Measurements from ENCODE around the gene EREG.
"Not testable (repeated sequence)": the region's sequence is repeated elsewhere in the genome, so short reads cannot be mapped to it uniquely, and the experiment has no call there.

Gene EREG, protein sequence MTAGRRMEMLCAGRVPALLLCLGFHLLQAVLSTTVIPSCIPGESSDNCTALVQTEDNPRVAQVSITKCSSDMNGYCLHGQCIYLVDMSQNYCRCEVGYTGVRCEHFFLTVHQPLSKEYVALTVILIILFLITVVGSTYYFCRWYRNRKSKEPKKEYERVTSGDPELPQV

DNA sequence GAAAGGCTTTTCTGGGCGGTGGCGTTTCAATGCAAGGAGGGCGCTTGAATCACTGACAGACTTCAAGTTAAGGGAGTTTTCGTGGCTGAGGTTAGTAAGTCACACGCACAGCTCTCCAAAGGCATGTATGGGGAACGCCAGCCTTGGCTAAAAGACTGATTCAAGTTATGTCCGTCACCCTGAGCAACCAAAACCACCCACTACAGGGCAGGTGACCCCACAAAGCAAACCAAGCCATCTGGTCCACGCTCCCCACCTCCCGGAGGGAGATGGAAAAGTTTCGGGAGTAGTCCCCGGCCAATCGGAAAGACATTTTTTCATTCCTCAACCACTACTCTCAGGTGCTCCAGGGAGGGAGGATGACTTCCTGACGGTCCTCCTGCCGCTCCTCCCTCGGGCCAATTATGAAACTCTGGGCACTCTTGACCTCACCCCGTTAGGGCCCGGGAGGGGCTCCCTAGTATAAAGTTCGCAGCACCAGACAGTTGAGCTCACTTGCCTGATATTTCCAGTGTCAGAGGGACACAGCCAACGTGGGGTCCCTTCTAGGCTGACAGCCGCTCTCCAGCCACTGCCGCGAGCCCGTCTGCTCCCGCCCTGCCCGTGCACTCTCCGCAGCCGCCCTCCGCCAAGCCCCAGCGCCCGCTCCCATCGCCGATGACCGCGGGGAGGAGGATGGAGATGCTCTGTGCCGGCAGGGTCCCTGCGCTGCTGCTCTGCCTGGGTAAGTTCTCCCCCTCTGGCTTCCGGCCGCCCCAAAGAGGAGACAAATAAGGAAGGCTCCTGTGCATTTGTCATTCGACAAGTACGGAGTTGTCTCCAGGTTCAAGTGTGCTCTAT lies at the start of gene EREG:
Gene EREG, plus strand, starts transcription at position 494 of the 840 bp plus-strand sequence. Its CDS starts 164 bp downstream, at position 658.
- DNase-seq (ENCODE audit: low read depth): peak; percentile 68

DNA sequence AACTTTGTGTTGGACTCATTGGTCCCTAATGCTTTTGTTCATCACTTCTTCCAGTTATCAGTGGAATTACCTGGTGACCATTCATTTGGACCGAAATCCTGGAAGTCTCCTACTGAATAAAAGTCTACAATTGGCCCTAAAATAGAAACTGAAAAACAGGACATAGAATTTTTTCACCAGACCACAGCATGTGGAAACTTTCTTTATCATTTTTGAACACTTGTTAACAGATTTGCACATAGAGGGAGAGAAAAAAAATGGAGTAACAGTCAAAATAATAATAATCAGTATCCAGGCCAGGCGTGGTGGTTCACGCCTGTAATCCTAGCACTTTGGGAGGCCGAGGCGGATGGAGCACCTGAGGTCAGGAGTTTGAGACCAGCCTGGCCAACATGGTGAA lies 49.6 kb upstream of the EREG start:
- DNase-seq (ENCODE audit: low read depth): no peak

DNA sequence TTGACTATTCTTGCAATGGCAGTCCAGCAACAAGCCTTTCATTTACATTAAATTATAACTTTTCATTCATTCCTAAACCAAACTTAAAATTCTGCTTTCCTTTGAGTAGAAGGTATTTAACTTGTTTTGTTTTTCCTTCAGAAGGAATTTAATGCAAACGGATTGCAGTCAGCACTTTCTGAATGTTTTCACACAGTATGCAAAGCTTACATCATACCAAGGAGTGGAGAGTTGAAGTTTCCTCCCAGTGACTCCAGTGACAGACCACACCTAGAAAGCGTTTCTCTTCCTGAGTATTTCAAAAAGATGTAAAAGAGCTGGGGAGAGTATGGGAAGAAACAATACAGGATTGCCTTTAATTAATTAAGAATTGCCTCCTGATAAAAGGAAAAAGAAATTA lies 48.5 kb upstream of the EREG start:
- DNase-seq (ENCODE audit: low read depth): no peak

DNA sequence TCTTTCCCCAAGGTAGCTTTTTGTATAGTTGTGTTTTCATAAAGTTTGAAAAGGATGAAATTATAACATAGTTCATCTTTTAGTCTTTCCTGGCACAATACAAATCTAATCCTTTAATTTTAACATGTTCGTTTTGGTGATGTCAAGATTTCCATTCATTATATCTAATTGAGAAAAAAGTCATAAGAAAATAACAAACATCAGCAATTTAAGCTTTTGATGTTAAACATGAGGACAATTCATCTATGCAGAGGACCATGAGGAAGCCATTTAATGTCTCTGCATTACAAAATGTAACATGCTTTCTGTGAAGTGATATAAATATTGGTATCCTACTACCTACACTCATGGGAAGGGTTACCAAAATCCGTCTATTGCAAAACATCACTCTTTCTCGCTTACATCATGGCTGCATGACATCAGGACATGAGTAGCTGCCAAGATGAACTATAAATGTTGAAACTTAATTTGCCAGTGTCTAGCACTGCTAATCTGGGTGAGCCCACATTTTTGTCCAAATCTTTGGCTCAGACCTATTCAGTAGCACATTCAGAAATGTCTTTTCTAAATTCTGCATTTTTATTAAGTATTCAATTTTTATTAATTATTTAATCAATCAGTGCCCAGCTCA lies 47.2 kb upstream of the EREG start:
- no peak for DNase-seq (ENCODE audit: low read depth)

DNA sequence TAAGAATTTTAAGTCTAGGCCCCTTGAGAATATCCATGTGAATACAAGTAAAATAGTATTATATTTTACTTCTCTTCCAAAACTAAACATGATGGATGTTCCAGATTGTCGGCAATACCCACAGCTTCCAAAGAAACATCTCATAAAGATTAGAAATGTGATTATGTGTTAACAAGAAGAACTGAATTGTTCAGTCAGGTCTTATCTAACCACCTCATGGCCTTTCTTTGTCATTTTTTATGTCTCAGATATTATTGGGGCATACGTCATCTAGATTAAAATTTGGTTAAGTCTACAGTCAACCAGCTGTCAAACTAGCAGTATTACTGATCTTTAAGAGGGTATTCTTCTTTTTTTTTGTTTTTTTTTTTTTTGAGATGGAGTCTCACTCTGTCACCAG lies 46.7 kb upstream of the EREG start:
- no peak for DNase-seq (ENCODE audit: low read depth)

DNA sequence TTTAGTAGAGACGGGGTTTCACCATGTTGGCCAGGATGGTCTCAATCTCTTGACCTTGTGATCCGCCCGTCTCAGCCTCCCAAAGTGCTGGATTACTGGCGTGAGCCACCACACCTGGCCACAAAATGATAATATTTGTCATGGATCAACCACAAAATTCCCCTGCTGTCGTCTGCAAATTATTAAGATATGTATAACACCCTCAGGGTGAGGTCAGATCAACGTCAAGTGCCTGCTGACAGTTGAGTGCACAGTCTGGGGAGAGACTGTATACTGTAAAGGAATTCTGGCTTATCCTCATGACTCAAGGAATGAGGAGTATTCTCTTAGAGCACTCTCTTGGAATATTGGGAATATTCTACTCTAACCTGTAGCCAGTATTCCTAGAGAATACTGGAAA lies 45.5 kb upstream of the EREG start:
- DNase-seq (ENCODE audit: low read depth): peak; percentile 50

DNA sequence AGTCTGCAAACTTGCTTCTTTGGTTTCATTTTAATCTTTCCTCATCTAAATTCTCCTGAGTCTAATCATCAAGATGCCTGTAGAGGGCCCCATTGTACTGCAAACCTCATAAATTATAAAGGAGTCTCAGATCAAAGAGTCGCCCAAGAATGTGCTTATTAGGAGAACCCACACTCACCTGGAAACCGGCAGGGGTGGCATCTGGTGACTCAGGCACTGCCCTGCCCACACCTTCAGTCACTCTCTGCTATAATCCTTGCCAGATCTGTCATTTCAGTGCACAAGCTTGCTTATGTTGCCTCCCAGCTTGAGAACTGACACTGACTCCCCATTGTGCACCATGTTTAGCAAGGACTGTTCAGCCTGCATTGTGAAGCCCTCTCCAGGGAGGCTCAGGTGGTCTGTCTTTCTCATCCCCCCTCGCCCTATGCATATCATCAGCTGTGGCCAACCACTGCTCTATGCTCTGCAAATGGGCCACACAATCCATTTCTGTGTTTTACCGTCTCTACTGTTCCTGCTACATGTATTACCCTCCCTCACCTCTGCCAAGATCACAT lies 44.3 kb upstream of the EREG start:
- peak; percentile 81 for DNase-seq (ENCODE audit: low read depth)

DNA sequence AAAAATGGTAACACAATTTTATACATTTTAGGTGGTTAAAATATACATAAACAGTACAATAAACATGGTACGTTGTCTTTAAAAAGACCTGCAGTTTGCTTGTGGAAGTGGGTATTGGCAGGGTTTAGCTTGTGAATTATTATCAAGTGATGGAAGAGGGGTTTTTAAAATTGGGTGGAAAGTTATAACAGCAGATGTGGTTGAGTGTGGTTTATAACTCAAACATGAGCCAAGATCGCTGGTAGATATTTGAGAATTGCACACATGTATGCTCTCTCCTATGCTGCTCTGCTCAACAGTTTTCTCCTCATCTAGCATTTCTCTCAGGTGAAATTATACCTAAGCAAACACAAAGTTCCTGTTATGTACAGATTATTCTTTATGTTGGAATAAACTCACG lies 42.6 kb upstream of the EREG start:
- DNase-seq (ENCODE audit: low read depth): no peak

DNA sequence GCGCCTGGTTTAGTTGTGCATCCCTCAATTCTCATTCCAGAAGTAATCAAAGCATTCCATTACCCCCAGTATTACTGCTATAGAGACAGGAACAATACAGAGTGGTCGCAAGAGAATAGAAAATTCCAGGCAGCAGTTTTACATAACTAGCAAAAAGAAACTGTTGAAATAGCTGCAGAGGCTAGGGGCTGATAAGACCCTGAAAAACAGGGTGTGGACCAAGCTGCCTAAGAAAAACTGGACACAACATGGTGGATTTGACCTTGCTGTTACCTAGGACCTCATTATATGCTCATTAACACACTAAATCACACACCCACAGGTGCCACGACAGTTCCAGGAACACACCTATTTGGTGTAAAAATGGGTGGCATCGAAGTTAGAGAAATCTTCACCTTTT lies 41.3 kb upstream of the EREG start:
- DNase-seq (ENCODE audit: low read depth): no peak

DNA sequence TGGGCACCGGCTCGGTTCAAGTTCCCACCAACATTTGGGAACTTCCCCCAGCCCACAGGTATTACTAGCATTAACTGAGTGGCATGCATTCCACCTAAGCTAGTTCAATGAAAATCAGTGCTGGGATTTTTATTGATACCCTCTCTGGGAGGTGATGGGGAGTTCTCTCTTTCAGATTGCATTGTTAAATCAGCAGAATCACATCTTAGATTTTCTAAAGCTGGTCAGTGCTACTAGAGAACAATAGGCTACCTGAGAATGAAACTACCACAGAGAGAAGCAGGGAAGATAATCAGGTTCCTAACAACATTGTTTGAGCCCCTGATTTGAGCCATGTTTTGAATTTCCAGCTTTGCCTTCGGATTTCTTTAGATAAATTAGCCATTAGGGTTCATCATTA lies 40.7 kb upstream of the EREG start:
- no peak for DNase-seq (ENCODE audit: low read depth)

DNA sequence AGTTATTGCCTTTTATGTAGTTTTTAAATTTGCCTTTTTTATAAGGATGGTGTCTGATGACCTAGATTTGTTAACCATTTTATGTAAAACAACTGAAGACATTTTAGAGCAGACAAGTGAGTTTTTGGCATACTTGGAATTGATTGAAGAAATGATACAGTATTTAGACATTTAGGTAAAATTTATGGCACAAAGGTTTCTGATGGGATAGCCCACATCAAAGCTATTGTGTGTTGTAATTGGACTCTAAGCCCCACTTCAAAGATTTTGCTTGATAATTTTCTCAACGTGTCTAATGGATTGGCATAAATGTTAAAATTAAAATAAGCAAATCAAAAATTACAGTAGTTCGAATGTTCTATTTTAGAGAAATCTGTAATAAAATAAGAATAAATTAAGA lies 39.1 kb upstream of the EREG start:
- DNase-seq (ENCODE audit: low read depth): no peak

DNA sequence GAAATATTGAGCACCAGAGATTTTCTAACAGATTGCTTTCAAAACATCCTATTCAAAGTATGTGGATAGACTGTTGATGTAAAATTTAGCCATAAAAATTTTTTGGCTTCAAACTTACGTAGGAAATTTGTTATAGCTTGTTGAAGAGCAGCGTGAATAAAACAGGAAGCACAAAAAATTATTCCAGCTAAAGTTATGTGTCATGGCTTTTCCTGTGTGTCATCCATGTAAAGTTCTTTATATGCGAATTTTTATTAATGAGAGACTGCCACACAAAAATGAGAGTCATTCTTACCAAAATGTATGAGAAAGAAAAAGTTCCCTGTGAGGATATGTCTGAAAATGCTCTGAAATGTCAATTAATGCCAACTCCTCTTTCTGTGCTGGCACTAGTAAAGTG lies 37.2 kb upstream of the EREG start:
- DNase-seq (ENCODE audit: low read depth): peak; percentile 76

DNA sequence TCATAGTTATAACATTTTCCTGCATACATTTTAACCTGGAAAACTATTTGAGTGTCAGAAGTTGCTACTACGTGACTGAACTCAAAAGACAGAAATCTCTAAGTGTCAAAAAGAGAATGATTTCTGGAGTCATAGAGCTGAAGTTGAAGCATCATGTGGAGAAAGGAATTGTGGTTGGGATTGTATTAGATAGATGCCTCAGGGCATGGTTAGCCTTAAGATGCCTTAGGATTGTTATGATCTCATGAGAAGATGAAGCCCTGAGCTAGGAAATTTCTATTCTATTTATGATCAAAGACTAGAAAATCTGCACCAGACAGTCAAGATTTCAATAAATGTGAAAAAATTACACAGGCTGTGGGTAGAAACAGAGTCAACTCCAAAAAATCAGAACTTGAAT lies 36.4 kb upstream of the EREG start:
- DNase-seq (ENCODE audit: low read depth): peak; percentile 81

DNA sequence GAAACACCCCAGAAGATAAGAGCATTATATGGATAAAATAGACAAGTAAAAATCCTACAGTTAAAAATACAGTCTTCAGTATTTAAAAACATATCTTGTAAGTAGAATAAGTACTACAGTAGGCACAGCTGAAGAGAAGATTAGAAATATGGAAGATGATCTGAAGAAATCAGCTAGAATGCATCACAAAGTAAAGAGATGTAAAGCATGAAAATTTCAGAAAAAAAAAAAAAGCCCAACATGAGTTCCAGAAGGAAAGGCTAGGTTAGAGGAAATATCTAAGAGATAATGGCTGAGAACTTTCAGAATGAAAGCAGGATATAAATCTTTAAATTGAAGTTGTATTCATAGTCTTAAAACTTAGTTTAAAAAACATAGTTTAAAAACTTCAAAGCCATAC lies 35.6 kb upstream of the EREG start:
- no peak for DNase-seq (ENCODE audit: low read depth)

DNA sequence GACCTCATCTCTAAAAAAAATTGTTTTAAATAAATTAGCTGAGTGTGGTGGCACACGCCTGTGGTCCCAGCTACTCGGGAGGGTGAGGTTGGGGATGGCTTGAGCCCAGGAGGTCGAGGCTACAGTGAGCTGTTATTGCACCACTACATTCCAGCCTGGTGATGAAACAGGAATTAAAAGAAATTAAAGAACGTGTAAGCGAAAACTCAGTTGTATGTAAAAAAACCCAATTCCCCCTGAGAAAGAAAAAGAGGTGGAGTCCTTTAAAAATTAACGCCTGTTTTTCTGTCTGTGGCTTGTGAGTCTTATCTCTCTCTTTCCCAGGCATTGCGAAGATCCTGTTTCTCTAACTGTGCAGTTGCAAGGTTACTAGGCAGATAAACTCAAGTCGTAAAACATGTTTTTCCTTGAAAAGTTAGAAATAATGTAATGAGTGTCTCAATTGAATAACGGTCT lies 34.6 kb upstream of the EREG start:
- DNase-seq (ENCODE audit: low read depth): peak; percentile 19

DNA sequence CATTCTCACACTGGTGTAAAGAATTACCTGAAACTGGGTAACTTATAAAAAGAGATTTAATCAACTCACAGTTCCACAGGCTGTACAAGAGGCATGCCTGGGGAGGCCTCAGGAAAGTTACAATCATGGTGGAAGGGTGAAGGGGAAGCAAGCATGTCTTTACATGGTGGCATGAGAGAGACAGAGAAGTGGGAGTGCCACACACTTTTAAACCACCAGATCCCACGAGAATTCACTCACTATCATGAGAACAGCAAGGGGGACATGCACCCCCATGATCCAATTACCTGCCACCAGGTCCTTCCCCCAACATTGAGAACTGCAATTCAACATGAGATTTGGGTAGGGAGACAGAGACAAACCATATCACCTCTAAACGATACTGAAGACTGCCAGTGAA lies 33.7 kb upstream of the EREG start:
- no peak for DNase-seq (ENCODE audit: low read depth)

DNA sequence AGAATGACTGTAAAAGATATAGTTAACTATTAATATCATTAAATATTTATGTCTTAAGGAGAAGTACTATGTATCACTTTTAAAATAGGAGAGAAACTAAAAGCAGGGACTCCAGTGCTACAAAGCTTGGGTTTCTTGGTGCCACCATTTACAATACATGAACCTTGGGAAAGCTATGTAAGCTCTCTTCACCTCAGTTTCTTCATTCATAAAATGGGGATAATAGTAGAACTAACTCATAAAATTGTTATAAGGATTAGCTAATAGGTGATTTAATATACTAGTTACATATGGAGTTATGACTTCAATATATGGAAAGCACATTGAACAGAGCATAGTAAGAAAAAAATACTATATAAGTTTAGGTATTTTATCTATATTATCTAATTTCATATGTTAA lies 33.0 kb upstream of the EREG start:
- no peak for DNase-seq (ENCODE audit: low read depth)

DNA sequence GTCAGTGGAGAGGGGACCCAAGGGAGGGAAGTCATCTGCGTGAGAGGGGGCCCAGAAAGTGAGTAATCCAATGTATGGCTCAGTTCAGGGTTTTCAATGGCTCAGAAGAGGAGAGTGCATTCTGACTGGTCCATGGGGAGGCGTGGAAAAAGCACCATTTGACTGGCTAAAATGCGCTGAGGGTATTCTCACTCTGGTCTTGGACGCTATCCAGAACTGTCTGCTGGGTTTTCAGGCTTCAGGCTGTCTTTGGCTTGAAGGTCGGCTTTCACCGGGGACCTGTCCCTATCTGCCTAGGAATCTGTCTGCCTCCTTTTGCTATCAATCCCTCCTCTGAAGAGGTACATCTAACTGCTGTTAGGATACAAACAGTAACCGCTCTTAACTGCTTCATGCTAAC lies 30.3 kb upstream of the EREG start:
- no peak for DNase-seq (ENCODE audit: low read depth)

DNA sequence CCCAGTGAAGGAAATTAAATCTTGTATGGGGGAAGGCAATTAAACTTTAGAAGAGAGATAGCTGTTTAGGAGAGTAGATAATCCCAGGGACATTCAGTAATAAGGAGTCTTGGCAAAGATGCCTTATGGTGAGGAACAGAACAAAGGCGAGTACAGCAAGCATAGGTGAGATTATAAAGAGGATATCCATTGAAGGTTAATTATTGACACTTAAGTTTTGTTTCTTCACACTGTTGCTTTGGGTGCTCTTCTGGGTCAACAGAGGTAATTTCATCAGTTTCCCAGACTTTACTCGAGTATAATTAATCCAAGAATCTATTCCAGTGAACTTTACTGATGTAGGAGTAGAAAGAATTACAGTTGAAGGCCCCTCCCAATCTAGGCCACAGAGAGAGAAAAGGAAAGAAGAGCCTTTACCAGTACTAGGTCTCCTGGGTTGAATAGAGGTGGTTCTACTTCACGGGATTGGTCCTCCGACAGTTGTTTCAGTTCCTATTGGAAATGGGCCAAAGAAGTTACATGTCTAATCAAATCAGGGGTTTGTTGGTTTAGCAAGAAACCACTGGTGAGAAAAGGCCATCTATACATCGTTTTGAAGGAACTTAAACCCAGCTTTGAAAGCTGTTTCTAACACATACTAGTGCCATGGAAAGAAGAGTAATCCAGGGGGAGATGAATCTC lies 29.5 kb upstream of the EREG start:
- DNase-seq (ENCODE audit: low read depth): no peak

DNA sequence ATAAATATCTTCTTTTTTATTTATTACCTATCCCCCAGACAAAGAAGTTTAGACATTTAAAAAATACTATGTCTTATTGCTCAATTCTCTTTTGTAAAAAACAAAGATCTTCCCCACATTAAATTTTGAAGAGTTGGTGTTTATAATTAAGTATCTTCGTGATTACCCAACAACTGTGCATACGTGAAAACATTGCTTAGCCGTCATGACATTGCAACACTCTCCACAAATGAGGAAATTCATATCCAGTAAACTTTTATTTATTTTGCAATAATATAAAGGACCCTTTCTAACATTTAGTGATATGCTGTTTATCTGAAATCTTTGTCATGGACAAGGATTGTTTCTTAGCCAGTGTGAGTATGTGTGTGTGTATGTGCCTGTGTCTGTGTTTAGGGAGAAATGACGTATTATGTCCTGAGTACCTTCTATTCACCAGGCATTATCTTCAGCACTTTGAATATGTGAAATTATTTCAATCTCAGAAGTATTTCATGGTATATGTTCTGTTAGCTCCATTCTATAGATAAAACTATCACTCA lies 26.1 kb upstream of the EREG start:
- DNase-seq (ENCODE audit: low read depth): no peak

DNA sequence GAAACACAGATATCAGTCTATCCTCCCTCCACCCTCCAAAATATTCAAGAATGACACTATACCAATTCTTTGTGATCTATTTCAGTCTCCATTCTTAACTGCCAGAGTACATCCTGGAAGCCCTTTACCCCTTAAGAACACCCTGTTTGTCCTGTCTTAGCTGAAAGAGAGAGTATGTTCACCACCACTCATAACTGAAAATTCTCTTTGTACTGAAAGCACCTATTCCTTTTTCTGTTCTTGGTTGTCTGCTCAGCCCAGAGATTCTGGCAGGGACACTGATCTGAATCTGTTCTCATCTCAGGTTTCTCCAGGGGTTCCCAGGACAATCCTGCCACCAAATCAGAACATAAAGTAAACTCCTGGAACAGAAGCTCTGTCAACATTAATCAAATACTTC lies 25.4 kb upstream of the EREG start:
- DNase-seq (ENCODE audit: low read depth): no peak

DNA sequence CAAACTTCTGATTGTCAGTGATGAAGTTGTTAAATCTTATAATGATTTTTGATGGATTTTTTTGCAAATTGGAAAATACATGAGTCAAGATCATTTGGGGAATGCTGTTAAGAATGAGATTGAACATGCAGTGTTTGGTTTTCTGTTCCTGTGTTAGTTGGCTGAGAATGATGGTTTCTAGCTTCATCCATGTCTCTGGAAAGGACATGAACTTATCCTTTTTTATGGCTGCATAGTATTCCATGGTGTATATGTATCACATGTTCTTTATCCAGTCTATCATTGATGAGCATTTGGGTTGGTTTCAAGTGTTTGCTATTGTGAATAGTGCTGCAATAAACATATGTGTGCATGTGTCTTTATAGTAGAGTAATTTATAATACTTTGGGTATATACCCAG lies 24.5 kb upstream of the EREG start:
- not testable (repeated sequence) for DNase-seq (ENCODE audit: low read depth)
